ENCODE results near the gene BTG2. TPM values are rescaled to one million over a fixed set of nuclear protein-coding genes. Genes with fewer than 3 reads are reported as not detected.
"Not testable (repeated sequence)": the region's sequence is repeated elsewhere in the genome, so short reads cannot be mapped to it uniquely, and the experiment has no call there.

The BTG2 gene
- total RNA-seq, 1 donor from 2014 or later: 95.2 TPM

DNA sequence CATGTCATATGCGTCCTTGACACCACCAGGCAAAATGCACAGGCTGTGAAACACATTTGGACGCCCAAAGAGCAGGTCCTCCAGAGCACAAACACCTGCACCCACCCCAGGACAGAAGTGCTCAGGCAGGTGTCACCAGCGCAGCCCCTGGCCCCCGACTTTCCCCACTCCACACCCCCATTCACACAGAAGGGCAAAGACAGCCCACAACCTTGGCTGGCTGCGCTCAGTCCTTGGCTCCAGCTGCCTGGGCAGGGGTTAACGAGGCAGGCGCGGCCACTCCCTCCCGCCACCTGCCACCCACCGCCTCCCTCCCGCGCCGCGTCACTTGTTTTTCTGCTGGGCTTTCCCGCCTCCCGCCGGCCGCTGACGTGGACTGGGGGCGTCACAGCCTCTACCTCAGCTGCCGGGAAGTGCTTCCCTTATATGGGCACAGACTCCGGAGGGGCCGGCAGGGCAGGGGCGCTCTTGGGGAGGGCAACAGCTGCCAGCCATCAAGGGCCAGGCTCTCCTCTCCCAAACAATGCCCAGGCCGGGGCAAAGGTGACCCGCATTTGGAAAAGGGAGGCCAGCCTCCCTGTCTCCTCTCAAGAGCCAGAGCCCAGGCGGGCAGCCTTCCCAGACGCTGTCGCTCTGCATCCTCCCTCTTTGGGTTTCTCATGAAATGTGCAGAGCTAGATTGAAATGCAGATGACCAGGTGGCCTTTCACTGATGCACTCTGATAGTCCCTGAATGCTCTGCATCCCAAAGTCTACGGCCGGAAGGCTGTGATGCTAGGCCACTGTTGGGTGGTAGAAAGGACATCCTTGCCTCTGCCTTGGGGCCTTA is 14.8 kb upstream of the BTG2 start:
- DNase-seq (ENCODE audit: low read depth): peak; percentile 95

DNA sequence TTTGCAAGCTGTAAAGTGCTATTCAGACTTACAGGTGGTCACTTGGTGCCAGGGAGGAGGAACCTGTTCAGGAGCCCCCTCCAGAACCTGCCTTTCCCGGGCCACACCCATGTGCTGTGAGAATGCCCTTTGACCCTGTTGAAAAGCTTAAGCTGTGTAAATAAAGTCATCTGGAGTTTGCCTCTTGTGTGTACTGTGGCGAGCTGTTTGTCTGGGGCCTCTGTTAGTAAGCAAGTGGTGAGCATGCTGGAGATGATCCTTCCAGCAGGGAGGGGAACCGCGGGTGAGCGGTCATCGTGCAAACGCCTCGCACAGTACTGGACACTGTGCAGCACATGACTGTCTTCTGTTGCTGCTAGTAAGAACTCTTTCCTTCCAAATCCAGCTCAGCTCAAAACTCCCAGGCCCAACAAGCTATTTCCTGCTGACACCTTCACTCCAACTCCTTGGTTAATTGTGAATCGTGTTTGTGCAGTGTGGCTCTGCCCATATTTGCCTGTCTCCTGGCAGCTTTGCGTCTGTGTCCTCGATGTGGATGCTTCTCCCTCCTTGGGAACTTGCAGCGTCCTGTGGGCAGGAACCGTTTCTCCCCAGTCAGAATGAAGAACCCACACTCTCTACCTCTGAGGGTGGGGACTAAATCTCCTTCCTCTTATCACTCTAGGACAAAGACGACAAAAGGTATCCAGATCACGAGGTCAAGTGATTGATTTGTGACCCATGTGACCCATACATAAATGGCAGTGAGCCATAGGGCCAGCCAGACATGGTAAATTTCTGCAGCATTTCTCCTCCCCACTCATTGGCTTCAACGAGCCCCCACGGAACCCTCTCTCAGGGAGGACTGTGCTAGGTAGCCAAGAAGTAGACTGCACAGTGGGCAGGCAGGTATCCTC is 13.9 kb upstream of the BTG2 start:
- DNase-seq (ENCODE audit: low read depth): peak; percentile 43

DNA sequence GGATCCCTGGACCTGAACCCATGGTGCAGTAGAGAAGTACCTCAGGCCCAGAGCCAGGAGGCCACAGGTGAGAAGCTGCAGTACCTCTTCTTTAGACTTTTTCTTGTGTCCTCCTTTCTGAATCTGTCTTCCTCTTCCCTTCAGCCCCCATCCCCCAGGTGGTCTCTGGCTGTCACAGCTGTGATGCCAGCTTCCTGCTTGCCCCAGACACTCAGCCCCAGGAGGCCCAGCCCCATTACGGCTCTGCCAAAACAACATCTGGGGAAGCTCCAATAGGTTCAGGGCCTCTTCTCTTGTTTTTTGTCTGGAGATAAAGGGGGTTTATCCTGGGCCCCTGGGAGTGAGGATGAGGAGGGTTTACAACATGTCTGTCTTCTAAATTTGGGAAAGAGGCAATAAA is 9.5 kb upstream of the BTG2 start:
- DNase-seq (ENCODE audit: low read depth): no peak

DNA sequence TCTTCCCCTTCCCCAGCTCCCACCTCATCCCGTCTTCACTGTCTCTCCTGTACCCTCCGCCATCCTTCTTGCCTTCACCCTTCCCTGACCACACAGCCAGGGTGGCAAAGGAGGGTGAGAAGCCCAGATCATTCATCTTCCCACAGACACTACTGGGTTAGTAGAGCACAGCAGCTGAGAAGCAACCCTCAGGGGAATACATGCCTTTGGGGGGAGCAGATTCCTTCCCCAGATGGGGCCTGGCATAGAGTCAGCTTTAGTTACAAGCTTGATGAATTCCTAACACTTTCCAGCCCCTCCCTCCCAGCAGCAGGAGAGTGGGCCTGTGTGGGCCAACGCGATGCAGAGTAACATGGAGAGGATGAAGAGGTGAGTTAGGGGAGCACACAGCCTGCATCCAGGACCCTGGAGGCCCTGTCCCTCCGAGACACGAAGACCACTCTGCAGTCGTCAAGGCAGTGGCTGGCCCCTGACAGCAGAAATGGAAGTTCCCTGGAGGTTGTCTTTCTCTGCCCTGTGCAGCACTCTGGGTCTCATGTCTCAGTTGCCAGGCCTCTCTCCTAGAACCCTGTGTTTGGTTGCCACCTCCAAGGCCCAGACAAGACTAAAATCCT is 8.8 kb upstream of the BTG2 start:
- DNase-seq (ENCODE audit: low read depth): peak; percentile 89

DNA sequence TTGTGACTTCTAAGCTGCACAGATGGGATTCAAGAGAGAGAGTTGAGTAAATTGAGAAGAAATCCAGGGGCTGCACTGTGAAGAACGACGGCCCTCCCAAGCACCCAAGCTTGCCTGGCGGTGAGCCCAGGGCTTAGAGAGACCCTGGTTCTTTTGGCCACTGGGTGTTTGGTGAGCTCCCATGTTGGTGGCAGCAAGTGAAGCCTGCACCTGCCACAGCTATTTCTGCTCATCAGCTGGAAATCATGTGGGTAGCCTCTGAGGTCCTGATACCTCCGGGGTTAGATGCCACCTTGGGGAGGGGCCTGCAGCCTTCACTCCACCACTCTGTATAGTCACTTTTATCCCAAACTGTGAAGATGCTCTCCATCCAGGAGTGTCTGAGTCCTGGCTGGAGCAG is 6.2 kb upstream of the BTG2 start:
- DNase-seq (ENCODE audit: low read depth): peak; percentile 90

DNA sequence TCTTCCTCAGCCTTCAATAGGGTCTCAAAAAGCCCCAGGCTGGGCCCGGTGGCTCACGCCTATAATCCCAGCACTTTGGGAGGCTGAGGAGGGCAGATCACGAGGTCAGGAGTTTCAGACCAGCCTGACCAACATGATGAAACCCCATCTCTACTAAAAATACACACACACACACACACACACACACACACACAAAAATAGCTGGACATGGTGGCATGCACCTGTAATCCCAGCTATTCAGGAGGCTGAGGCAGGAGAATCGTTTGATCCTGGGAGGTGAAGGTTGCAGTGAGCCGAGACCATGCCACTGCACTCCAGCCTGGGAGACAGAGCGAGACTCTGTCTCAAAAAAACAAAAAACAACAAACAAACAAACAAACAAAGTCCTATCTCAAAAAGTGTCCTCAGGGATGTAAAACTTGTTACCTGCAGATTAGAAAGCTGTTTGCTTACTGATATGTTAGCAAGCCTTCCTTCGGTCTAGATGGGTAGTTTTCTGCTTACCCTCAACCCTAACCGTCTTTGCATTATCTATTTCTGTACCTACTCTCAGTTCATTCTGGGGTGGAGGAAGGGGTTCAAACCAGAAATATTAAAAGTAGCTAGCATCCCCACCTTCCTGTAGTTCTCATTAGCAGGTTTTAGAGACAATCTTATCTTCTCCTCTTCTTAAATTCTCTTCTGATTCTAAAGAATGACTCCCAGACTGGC is 5.4 kb upstream of the BTG2 start:
- DNase-seq (ENCODE audit: low read depth): not testable (repeated sequence)

DNA sequence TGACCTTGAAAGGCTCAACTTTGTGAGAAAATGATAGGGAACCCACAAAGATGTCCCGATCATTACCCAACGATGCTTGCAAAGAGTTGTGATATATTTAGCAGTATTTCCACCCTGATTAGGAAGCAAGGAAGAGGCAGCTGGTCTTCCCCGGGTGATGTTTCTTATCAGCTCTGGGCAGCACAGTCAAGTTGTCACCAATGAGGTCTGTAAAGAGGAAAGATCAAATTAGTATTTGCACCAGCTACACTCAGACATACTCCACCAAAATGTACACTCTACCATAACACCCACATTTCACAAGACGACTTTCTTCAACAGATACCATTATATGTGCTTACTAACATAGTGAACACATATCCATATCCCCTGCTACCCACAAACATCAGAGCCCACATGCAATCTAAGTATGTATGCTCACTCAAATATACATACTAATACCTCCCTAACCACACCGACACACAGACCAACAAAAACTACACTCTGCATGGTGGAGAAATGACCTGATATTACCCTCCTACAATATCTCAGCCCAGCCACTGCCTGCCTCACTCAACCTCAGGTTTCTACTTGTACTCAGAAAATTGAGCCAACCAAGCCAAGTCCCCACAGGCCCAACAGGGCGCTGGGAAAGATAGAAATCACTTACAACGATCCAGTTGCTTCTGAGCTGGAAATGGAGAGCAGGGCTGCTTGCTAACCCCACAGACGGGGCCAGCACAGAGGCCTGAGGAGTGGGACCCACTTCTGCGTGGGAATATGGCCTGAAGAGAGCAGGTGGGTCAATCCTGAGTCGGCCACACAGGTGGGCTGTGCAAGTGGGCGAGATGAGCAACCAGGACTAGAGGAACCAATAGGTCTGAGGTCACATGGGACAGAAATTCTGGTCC is 4.6 kb upstream of the BTG2 start:
- peak; percentile 53 for DNase-seq (ENCODE audit: low read depth)

DNA sequence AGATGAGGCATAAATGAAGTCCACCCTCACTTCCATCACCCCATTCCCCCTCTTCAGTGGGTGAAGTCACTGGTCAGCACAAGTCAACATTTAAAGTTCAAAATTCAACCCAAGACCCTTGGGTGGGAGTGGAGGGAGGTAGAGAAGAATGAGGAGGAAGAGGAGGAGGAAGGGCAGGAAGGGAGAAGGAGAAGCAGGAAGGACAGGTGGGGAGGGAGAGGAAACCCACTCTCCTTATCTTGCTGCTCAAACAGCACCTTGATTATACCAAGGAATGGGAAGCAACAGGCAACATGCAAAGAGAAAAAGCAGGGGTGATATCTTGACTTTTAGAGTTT is 4.0 kb upstream of the BTG2 start:
- no peak for DNase-seq (ENCODE audit: low read depth)

DNA sequence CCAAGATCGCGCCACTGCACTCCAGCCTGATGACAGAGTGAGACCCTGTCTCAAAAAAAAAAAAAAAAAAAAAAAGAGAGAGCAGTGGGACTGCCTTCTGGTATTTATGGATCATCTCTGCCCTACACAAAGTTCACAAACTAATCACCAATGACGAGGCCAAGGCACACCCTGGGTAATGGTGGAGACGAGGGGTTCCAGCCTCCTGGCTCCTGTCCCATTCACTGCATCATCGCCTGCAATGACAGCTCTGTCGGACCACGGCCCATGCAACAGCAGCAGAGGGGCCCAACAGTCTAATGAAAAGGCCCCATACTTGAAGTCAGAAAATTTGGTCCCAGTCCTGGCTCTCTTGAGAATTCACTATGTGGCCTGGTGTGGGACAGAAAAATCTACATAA is 2.9 kb upstream of the BTG2 start:
- no peak for DNase-seq (ENCODE audit: low read depth)

DNA sequence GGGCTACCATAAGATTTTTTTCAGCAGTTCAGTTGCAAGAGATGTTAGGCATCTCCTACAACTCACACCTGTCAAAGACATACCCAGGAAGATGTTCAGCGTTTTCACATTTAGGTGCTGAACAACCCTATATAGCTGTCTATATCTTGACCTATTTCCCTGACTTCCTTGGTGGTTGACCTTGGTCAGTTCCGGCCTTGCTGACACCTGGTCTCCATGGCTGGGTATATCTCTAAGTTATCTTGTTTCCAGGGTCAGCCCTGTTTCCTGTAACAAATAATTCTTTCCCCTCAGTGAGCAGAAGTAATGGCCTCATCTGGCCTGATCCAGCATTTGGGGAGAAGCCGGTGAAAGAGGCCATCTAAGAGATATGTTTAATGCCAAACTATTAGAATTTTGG is 2.4 kb upstream of the BTG2 start:
- DNase-seq (ENCODE audit: low read depth): no peak

DNA sequence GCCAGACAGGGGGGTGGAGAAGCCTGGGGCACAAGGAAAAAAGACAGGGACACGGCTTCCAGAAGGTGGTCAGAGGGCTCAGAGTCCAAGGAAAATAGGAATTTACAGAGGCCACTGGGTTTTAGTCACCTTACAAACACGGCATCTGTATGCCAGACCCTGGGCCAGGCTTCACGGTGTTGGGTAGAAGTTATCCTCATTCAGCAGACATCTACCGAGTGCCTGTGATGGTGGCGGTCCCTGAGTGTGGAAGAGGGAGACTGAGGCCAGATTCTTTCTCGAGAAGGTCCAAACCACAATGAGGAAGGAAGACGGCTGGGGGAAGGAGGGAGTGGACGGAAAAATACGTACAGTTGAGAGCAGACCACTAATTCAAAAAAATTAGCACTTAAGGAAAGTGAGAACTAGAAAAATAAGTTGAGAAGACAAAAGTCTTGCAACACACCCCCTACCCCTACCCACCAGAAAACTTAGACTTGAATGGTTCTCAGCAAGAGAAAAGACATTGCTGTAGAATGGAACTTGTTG is 864 bp upstream of the BTG2 start:
- DNase-seq (ENCODE audit: low read depth): no peak

DNA sequence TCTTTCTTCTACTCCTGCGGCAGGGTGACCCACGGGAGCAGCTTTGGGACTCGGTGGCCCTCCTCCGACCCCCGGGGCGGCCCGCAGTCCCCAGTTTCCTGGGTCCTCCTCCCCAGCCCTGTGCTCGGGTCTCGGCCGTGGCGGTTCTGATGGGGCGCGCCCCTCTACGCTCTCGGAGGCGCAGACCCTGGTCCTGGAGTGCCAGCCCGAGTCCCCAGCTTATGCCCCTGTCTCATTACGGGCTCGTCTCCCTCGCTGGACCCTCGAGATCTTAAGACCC is 430 bp downstream of the BTG2 start:
- DNase-seq (ENCODE audit: low read depth): no peak

DNA sequence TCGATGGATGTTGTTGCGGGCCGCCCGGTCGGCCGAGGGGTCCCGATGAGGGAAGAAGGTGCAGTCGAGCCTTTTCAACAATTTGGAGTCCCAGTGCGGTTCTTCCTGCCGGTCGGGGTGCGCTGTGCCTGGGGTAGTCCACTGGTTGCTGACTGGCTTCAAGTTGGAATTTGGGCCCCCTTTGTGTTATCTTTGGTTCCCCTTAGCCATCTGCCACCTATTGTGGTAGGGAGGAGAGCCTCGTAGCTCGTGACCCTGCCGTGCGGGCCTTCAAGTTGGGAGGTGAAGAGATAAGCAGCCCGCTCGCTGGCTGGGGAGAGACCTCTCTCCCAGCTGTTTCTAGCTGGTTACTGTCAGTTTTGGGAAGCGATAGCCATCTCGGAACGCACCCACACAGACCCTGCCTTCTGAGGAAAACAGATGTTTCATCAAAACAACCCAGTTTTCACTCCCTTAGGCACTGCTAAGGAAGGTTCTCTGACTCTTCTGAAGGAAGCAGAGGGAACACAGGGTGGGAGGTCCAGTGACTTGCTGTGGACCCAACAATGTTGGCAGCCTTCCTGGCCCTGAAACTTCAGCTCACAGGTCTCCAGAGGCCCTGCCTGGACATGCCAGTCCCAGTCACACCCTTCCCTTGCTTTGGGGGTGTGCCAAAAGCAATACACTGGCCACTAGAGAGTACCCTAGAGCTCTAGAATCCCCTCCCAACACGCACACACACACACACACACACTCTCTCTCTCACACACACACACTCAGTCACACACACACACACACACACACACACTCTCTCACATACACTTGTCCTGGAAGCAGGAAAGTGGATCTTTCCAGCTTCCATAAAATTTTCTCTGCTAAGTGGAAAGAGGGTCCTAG is 1.0 kb downstream of the BTG2 start:
- DNase-seq (ENCODE audit: low read depth): peak; percentile 98

DNA sequence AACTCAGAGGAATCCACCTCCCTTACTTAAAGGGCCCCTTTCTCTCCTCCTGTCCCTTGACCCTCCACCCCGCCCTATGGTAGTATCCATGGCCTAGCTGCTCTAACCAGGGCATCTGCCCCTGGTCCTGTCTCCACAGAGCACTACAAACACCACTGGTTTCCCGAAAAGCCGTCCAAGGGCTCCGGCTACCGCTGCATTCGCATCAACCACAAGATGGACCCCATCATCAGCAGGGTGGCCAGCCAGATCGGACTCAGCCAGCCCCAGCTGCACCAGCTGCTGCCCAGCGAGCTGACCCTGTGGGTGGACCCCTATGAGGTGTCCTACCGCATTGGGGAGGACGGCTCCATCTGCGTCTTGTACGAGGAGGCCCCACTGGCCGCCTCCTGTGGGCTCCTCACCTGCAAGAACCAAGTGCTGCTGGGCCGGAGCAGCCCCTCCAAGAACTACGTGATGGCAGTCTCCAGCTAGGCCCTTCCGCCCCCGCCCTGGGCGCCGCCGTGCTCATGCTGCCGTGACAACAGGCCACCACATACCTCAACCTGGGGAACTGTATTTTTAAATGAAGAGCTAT is 1.7 kb downstream of the BTG2 start:
- peak; percentile 73 for DNase-seq (ENCODE audit: low read depth)

DNA sequence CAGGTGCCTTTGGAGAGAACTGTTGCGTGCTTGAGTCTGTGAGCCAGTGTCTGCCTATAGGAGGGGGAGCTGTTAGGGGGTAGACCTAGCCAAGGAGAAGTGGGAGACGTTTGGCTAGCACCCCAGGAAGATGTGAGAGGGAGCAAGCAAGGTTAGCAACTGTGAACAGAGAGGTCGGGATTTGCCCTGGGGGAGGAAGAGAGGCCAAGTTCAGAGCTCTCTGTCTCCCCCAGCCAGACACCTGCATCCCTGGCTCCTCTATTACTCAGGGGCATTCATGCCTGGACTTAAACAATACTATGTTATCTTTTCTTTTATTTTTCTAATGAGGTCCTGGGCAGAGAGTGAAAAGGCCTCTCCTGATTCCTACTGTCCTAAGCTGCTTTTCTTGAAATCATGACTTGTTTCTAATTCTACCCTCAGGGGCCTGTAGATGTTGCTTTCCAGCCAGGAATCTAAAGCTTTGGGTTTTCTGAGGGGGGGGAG is 2.4 kb downstream of the BTG2 start:
- no peak for DNase-seq (ENCODE audit: low read depth)

DNA sequence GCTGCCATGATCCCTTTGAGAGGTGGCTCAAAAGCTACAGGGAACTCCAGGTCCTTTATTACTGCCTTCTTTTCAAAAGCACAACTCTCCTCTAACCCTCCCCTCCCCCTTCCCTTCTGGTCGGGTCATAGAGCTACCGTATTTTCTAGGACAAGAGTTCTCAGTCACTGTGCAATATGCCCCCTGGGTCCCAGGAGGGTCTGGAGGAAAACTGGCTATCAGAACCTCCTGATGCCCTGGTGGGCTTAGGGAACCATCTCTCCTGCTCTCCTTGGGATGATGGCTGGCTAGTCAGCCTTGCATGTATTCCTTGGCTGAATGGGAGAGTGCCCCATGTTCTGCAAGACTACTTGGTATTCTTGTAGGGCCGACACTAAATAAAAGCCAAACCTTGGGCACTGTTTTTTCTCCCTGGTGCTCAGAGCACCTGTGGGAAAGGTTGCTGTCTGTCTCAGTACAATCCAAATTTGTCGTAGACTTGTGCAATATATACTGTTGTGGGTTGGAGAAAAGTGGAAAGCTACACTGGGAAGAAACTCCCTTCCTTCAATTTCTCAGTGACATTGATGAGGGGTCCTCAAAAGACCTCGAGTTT is 3.1 kb downstream of the BTG2 start:
- no peak for DNase-seq (ENCODE audit: low read depth)

DNA sequence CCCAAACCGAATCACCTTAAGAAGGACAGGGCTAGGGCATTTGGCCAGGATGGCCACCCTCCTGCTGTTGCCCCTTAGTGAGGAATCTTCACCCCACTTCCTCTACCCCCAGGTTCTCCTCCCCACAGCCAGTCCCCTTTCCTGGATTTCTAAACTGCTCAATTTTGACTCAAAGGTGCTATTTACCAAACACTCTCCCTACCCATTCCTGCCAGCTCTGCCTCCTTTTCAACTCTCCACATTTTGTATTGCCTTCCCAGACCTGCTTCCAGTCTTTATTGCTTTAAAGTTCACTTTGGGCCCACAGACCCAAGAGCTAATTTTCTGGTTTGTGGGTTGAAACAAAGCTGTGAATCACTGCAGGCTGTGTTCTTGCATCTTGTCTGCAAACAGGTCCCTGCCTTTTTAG is 3.6 kb downstream of the BTG2 start:
- no peak for DNase-seq (ENCODE audit: low read depth)

Measured in myocyte (in vitro differentiated cells).